A549 (cell line): Measurements from ENCODE around the gene PPID. TPM values are rescaled to one million over a fixed set of nuclear protein-coding genes. Genes with fewer than 3 reads are reported as not detected.
"Not testable (repeated sequence)": the region's sequence is repeated elsewhere in the genome, so short reads cannot be mapped to it uniquely, and the experiment has no call there.

Source experiments
- ATAC-seq, 2 experiments: fragments of 200-7000 bp in 1 of 2; fragments of >200 bp in 1 of 2; cut with Nextera tagmentation in 1 of 2; cut with Tn5 transposase in 1 of 2; 3 replicates each; pipeline versions ENCODE4 v1.8.0 to v1.9.1; 2018 to 2020; ENCODE audit warnings: mild to moderate bottlenecking in 1 of 2, moderate library complexity in 1 of 2
- CTCF ChIA-PET: fragments of 300-600 bp; sonication (Branson Sonifier 250); formaldehyde crosslinking; extraction: SDS; loops from one replicate; lab custom pipeline; 2021; ENCODE audit warnings: antibody characterized with exemption, inconsistent platforms; lab: Yijun Ruan, JAX
- POLR2A ChIA-PET: fragments of 350-600 bp; formaldehyde crosslinking; extraction: SDS; loops from one replicate; lab custom pipeline; 2021; ENCODE audit warnings: antibody characterized with exemption, inconsistent platforms; lab: Yijun Ruan, JAX
- DNase-seq, 2 experiments: peaks; one replicate each; pipeline versions ENCODE4 v3.0.0 to v3.0.0-alpha.2; 2011 to 2016; ENCODE audit warnings: low read depth in 1 of 2, low spot score in 1 of 2
- FAIRE-seq: peaks from 2 replicates; lab custom pipeline; 2011; peaks lifted over from hg19 to GRCh38; lab: Jason Lieb, UNC
- H3K27ac ChIP-seq, 2 experiments: fragments of >200 bp; sonication (Bioruptor Twin); formaldehyde crosslinking; 3 replicates each; pipeline ENCODE4 v1.5.1; 2016 to 2017
- H3K4me1 ChIP-seq: fragments of >200 bp; sonication (Bioruptor Twin); formaldehyde crosslinking; 3 replicates; pipeline ENCODE4 v1.6.1; 2016
- H3K4me2 ChIP-seq: fragments of >200 bp; sonication (Bioruptor Twin); formaldehyde crosslinking; 3 replicates; pipeline ENCODE4 v1.6.1; 2016
- H3K4me3 ChIP-seq: fragments of >200 bp; sonication (Bioruptor Twin); formaldehyde crosslinking; 3 replicates; pipeline ENCODE4 v1.5.1; 2016
- H3K9me3 ChIP-seq: fragments of >200 bp; sonication (Bioruptor Twin); formaldehyde crosslinking; 3 replicates; pipeline ENCODE4 v1.6.1; 2016
- CBX2 ChIP-seq: fragments of 200-600 bp; sonication (generic); IDR thresholded peaks from 2 replicates; pipeline ENCODE4 v1.6.1; 2016; ENCODE audit warnings: low read depth, mild to moderate bottlenecking, borderline replicate concordance
- CBX8 ChIP-seq: fragments of 200-600 bp; sonication (generic); IDR thresholded peaks from 2 replicates; pipeline ENCODE4 v1.6.1; 2016
- CHD4 ChIP-seq: fragments of 200-600 bp; sonication (generic); IDR thresholded peaks from 2 replicates; pipeline ENCODE4 v1.6.1; 2016; ENCODE audit warnings: antibody characterized with exemption, mild to moderate bottlenecking, borderline replicate concordance
- EHF ChIP-seq: fragments of 250-450 bp; sonication (Bioruptor Pico); IDR thresholded peaks from 2 replicates; pipeline ENCODE4 v1.5.0; 2020; ENCODE audit warnings: mild to moderate bottlenecking
- EP300 ChIP-seq, 2 experiments: fragments of >200 bp; sonication (Bioruptor Twin); formaldehyde crosslinking; IDR thresholded peaks; 2 replicates in 1 of 2; 3 replicates in 1 of 2; pipeline ENCODE4 v1.6.1; 2016 to 2017
- FOSL2 ChIP-seq, 2 experiments: fragments of 450-650 bp in 1 of 2; fragments of >200 bp in 1 of 2; sonication (Bioruptor Twin) in 1 of 2; formaldehyde crosslinking; IDR thresholded peaks; 2 replicates each; pipeline versions ENCODE4 v1.5.0 to v1.6.1; 2016 to 2020; ENCODE audit warnings: mild to moderate bottlenecking in 1 of 2, moderate library complexity in 1 of 2
- GATA3 ChIP-seq: IDR thresholded peaks from 2 replicates; pipeline ENCODE4 v1.6.1; 2012; ENCODE audit warnings: borderline replicate concordance
- HOXA7 ChIP-seq: fragments of 250-450 bp; sonication (Bioruptor Pico); IDR thresholded peaks from 2 replicates; pipeline ENCODE4 v1.5.0; 2020; ENCODE audit warnings: mild to moderate bottlenecking, moderate library complexity
- KDM1A ChIP-seq: fragments of 200-600 bp; sonication (generic); IDR thresholded peaks from 2 replicates; pipeline ENCODE4 v1.6.1; 2016; ENCODE audit warnings: low read depth, mild to moderate bottlenecking
- KDM5A ChIP-seq: fragments of 200-600 bp; sonication (generic); IDR thresholded peaks from 2 replicates; pipeline ENCODE4 v1.6.1; 2016; ENCODE audit warnings: antibody characterized with exemption, mild to moderate bottlenecking
- NFE2L2 ChIP-seq: fragments of 150-350 bp; conservative IDR thresholded peaks from 2 replicates; pipeline ENCODE4 v1.6.1; 2014; ENCODE audit warnings: low read length
- NPAS2 ChIP-seq: fragments of 250-450 bp; sonication (Bioruptor Pico); IDR thresholded peaks from 2 replicates; pipeline ENCODE4 v1.8.0; 2022; ENCODE audit warnings: mild to moderate bottlenecking, moderate library complexity, borderline replicate concordance
- RARB ChIP-seq: fragments of 250-450 bp; sonication (Bioruptor Pico); IDR thresholded peaks from 2 replicates; pipeline ENCODE4 v1.8.0; 2021; ENCODE audit warnings: mild to moderate bottlenecking, moderate library complexity
- RCOR1 ChIP-seq: fragments of 150-350 bp; IDR thresholded peaks from 2 replicates; pipeline ENCODE4 v1.6.1; 2014; ENCODE audit warnings: antibody characterized with exemption, low read length, low read depth
- SREBF2 ChIP-seq: fragments of 450-650 bp; IDR thresholded peaks from 2 replicates; pipeline ENCODE4 v1.6.1; 2014; ENCODE audit warnings: mild to moderate bottlenecking, moderate library complexity
- ZC3H11A ChIP-seq: fragments of 450-650 bp; IDR thresholded peaks from 2 replicates; pipeline ENCODE4 v1.6.1; 2014; ENCODE audit warnings: antibody characterized with exemption, mild to moderate bottlenecking
- ZNF302 ChIP-seq: fragments of 250-450 bp; sonication (Bioruptor Pico); IDR thresholded peaks from 2 replicates; pipeline ENCODE4 v1.9.0; 2021; ENCODE audit warnings: inconsistent platforms, mild to moderate bottlenecking, moderate library complexity
- ZSCAN20 ChIP-seq: fragments of 250-450 bp; sonication (Bioruptor Pico); IDR thresholded peaks from 2 replicates; pipeline ENCODE4 v1.8.0; 2022; ENCODE audit warnings: mild to moderate bottlenecking, moderate library complexity
- WGBS: methylation state at CpG from one replicate; pipeline ENCODE4 v1.1.6; 2017; ENCODE audit errors: missing lambda C conversion rate; 5-methylcytosine and 5-hydroxymethylcytosine counted together
- polyA plus RNA-seq, 4 experiments: library from polyadenylated mRNA; depleted of rRNA in 3 of 4; stranded (reverse); fragments of >200 nt; fragmentation: RNase III in 1 of 4; extraction: RNeasy Plus Mini Kit Qiagen cat#74134 plus additional on column Dnase treatment in 1 of 4; gene quantifications; 2 replicates in 3 of 4; 3 replicates in 1 of 4; pipeline ENCODE4 v1.2.3, GENCODE V29; 2011 to 2017
- TF ChIP-seq, protein P1 (sequence below): fragments of 150-350 bp; IDR thresholded peaks from 2 replicates; pipeline ENCODE4 v1.6.1; 2014; ENCODE audit warnings: low read depth, mild to moderate bottlenecking, low read length
- TF ChIP-seq, protein P2 (sequence below): IDR thresholded peaks from 2 replicates; pipeline ENCODE4 v1.6.1; 2012
- TF ChIP-seq, protein P3 (sequence below): fragments of 200-600 bp; sonication (generic); IDR thresholded peaks from 2 replicates; pipeline ENCODE4 v1.6.1; 2016; ENCODE audit warnings: antibody characterized with exemption, mild to moderate bottlenecking, moderate library complexity
- TF ChIP-seq, protein P4 (sequence below): fragments of 250-450 bp; sonication (Bioruptor Pico); IDR thresholded peaks from 2 replicates; pipeline ENCODE4 v1.5.0; 2021; ENCODE audit warnings: mild to moderate bottlenecking, moderate library complexity, borderline replicate concordance

Gene PPID
- polyA plus RNA-seq, 2 of the 4 experiments (the other 2 are of a cell fraction): 30.7 to 44.1 TPM

DNA sequence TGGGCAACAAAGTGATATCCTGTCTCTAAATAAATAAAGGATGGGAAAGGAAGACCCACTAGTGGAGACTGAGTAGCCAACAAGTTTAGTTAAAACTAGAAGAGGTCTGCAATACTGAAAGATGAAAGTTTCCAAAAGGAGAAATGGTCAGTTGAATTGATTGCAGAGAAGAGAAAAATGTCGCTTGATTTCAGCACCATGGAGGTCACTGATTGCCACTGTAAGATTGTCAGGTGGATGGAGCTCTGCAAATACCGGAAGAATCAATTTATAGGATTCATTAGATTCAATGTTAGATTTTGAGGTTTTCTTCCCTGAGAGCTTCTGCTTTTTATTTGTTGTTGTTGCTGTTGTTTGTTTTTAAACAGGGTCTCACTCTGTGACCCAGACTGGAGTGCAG is 40.3 kb upstream of the PPID start:
- 46% methylated on average over 2 of the region's 2 CpGs for WGBS
- no peak for FAIRE-seq
- ChIA-PET CTCF (interaction anchor here (1.0 kb wide), 1 partner anchor 33 kb away, joined by 3 read pairs; no protein-coding TSS in a partner anchor), POLR2A (no interaction called here)
- Histone ChIP-seq H3K4me2 (no peak overlapping the region), H3K9me3 (no peaks in the 10 kb centered on the region), H3K4me3 (no peak overlapping the region), H3K27ac (no peak overlapping the region), H3K4me1 (peaks cover 9% of the 10 kb centered on the region; the same call in 1 of the 3 replicates)
- DNase-seq: no peak
- TF ChIP-seq HOXA7 (CRISPR knock-in tag): no peak
- no peak for TF ChIP-seq FOSL2 (IDR thresholded peaks at IDR 0.05)
- no peak for TF ChIP-seq FOSL2 (CRISPR knock-in tag; IDR thresholded peaks at IDR 0.05)
- TF ChIP-seq, protein P1, sequence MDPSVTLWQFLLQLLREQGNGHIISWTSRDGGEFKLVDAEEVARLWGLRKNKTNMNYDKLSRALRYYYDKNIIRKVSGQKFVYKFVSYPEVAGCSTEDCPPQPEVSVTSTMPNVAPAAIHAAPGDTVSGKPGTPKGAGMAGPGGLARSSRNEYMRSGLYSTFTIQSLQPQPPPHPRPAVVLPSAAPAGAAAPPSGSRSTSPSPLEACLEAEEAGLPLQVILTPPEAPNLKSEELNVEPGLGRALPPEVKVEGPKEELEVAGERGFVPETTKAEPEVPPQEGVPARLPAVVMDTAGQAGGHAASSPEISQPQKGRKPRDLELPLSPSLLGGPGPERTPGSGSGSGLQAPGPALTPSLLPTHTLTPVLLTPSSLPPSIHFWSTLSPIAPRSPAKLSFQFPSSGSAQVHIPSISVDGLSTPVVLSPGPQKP: no peak
- TF ChIP-seq ZC3H11A: no peak
- TF ChIP-seq, protein P2, sequence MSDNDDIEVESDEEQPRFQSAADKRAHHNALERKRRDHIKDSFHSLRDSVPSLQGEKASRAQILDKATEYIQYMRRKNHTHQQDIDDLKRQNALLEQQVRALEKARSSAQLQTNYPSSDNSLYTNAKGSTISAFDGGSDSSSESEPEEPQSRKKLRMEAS: no peak
- TF ChIP-seq EHF (CRISPR knock-in tag): no peak
- no peak for TF ChIP-seq GATA3
- no peak for TF ChIP-seq SREBF2
- no peak for TF ChIP-seq NPAS2 (CRISPR knock-in tag)
- no peak for TF ChIP-seq ZNF302 (CRISPR knock-in tag)
- TF ChIP-seq RARB: no peak
- no peak for TF ChIP-seq NFE2L2
- no peak for TF ChIP-seq CBX8
- TF ChIP-seq CBX2: no peak
- TF ChIP-seq EP300 (IDR thresholded peaks at IDR 0.05): no peak
- no peak for ATAC-seq

DNA sequence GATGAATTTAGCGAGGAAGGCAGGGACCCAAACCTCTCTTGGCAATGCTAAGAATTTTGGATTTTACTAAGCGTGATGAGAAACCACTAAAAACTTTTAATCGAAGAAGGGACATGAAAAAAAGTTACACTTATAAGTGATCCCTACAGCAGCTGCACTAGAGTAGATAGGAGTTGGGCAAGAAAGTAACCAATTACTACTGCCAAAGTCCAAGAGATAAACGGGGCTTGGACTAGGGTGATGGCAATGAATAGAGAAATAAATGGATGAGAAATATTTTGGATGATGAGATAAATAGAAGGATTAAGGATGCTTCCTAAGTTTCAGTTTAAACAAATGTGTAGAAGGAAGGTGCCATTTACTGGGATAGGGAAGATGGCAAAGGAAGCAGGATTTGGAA is 39.4 kb upstream of the PPID start:
- H3K4me1 ChIP-seq: 0 out of 3 replicates have a peak, but pooled peaks cover 3% of the 10 kb centered on the region
- no peak overlapping the region for H3K4me3 ChIP-seq
- CTCF ChIA-PET: interaction anchor here (1.0 kb wide), 1 partner anchor 32 kb away, joined by 3 read pairs; no protein-coding TSS in a partner anchor
- DNase-seq (no peak), ATAC-seq (no peak)
- no peak overlapping the region for H3K27ac ChIP-seq
- no peak overlapping the region for H3K4me2 ChIP-seq
- POLR2A ChIA-PET: no interaction called here
- H3K9me3 ChIP-seq: no peaks in the 10 kb centered on the region
- TF ChIP-seq, protein P3, sequence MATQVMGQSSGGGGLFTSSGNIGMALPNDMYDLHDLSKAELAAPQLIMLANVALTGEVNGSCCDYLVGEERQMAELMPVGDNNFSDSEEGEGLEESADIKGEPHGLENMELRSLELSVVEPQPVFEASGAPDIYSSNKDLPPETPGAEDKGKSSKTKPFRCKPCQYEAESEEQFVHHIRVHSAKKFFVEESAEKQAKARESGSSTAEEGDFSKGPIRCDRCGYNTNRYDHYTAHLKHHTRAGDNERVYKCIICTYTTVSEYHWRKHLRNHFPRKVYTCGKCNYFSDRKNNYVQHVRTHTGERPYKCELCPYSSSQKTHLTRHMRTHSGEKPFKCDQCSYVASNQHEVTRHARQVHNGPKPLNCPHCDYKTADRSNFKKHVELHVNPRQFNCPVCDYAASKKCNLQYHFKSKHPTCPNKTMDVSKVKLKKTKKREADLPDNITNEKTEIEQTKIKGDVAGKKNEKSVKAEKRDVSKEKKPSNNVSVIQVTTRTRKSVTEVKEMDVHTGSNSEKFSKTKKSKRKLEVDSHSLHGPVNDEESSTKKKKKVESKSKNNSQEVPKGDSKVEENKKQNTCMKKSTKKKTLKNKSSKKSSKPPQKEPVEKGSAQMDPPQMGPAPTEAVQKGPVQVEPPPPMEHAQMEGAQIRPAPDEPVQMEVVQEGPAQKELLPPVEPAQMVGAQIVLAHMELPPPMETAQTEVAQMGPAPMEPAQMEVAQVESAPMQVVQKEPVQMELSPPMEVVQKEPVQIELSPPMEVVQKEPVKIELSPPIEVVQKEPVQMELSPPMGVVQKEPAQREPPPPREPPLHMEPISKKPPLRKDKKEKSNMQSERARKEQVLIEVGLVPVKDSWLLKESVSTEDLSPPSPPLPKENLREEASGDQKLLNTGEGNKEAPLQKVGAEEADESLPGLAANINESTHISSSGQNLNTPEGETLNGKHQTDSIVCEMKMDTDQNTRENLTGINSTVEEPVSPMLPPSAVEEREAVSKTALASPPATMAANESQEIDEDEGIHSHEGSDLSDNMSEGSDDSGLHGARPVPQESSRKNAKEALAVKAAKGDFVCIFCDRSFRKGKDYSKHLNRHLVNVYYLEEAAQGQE: no peak
- no peak for TF ChIP-seq CHD4
- TF ChIP-seq, all 56 proteins: peak for 0
- 67% methylated on average over 4 of the region's 4 CpGs for WGBS
- no peak for FAIRE-seq

DNA sequence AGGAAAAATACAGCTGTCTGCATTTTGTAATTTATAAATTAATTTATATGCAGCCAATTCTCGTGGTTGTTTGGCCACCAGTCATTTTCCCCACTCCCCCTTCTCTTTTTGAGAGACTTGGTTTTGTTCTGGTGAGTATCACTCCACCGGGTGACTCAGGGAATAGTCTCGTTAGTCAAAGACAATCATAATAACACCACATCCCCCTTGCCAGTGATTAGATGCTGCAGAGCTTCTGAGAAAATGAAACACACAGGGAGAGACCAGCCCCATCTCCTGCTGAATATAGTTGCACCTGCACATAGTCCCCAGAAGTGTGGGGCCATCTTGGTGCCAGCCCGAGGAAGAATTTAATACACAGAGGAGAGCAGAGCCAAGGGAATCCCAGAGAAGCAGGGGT is 37.7 kb upstream of the PPID start:
- no peak for DNase-seq
- FAIRE-seq: no peak
- POLR2A ChIA-PET: no interaction called here
- Histone ChIP-seq H3K27ac (no peak overlapping the region), H3K4me3 (no peak overlapping the region), H3K9me3 (no peaks in the 10 kb centered on the region), H3K4me2 (no peak overlapping the region), H3K4me1 (0 out of 3 replicates have a peak, but pooled peaks cover 3% of the 10 kb centered on the region)
- TF ChIP-seq, protein P4, sequence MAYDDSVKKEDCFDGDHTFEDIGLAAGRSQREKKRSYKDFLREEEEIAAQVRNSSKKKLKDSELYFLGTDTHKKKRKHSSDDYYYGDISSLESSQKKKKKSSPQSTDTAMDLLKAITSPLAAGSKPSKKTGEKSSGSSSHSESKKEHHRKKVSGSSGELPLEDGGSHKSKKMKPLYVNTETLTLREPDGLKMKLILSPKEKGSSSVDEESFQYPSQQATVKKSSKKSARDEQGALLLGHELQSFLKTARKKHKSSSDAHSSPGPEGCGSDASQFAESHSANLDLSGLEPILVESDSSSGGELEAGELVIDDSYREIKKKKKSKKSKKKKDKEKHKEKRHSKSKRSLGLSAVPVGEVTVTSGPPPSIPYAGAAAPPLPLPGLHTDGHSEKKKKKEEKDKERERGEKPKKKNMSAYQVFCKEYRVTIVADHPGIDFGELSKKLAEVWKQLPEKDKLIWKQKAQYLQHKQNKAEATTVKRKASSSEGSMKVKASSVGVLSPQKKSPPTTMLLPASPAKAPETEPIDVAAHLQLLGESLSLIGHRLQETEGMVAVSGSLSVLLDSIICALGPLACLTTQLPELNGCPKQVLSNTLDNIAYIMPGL (CRISPR knock-in tag): no peak
- TF ChIP-seq KDM1A (no peak), KDM5A (no peak), HOXA7 (CRISPR knock-in tag) (no peak), EP300 (IDR thresholded peaks at IDR 0.05) (no peak), RCOR1 (no peak), FOSL2 (IDR thresholded peaks at IDR 0.05) (no peak), FOSL2 (CRISPR knock-in tag; IDR thresholded peaks at IDR 0.05) (no peak), RARB (no peak), ZSCAN20 (CRISPR knock-in tag) (no peak)
- CTCF ChIA-PET: interaction anchor here (0.7 kb wide), 1 partner anchor 84 kb away, joined by 3 read pairs; no protein-coding TSS in a partner anchor
- 69% methylated on average over 4 of the region's 4 CpGs for WGBS
- ATAC-seq: no peak

DNA sequence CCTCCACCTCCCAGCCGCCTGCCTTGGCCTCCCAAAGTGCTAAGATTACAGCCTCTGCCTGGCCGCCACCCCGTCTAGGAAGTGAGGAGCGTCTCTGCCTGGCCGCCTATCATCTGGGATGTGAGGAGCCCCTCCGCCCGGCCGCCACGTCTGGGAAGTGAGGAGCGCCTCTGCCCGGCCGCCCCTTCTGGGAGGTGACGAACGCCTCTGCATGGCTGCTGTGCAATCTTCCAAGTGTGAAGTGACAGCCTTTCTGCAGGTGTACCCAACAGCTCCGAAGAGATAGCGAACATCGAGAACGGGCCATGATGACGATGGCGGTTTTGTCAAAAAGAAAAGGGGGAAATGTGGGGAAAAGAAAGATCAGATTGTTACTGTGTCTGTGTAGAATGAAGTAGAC is 36.3 kb upstream of the PPID start:
- ATAC-seq, DNase-seq, POLR2A ChIA-PET, H3K4me1 ChIP-seq, H3K4me2 ChIP-seq, H3K9me3 ChIP-seq, CTCF ChIA-PET, H3K27ac ChIP-seq, H3K4me3 ChIP-seq, FAIRE-seq: not testable (repeated sequence)
- WGBS: 94% methylated on average over 16 of the region's 20 CpGs
